ENCODE data around the gene RAB1B.
"Not testable (repeated sequence)": the region's sequence is repeated elsewhere in the genome, so short reads cannot be mapped to it uniquely, and the experiment has no call there.

Gene RAB1B

DNA sequence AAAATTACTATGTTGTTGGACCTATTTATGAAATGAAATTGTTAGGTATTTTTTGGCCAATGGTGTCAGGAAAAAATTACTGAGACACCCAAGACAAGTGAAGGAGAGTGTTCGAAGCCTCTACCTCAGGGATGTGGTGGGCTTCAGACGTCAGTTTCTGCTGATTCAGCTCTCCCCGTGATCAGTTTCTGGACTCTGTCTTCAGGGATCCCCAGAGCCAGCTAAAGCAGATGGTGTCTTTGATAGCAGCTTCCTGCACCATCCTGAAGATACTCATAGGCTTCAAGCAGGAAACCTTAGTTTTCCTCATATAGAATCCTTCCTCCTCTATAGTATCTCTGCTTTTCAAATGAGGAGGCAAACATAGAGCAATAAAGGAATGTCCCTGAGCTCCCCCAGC lies 41.0 kb downstream of the RAB1B start:
- no peak for DNase-seq (ENCODE audit: low spot score)

- no peak for DNase-seq (ENCODE audit: low spot score)
Measured at GRCh38 chr11:66310324-66310723, 41.9 kb downstream of the RAB1B start.

DNA sequence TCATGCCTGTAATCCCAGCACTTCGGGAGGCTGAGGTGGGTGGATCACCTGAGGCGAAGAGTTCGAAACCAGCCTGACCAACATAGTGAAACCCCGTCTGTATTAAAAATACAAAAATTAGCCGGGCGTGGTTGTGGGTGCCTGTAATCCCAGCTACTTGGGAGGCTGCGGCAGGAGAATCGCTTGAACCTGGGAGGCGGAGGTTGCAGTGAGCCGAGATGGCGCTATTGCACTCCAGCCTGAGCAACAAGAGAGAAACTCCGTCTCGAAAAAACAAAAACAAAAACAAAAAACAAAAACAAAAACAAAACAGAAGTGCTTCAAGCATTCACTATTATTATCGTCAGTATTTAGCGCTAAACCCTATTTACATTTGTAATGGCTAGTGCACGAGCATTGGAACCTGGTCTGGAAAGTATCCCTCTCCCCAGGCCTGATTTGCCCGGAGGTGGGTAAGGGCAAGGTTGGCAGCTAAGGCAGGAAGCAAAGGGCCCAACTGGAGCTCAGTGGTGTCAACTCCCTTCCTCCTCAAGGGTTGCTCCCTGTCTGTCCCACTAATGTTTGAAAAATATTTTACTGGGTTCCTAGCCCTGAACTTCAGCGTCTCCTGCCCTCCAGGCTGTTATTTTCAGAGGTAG lies 42.5 kb downstream of the RAB1B start:
- not testable (repeated sequence) for DNase-seq (ENCODE audit: low spot score)

DNA sequence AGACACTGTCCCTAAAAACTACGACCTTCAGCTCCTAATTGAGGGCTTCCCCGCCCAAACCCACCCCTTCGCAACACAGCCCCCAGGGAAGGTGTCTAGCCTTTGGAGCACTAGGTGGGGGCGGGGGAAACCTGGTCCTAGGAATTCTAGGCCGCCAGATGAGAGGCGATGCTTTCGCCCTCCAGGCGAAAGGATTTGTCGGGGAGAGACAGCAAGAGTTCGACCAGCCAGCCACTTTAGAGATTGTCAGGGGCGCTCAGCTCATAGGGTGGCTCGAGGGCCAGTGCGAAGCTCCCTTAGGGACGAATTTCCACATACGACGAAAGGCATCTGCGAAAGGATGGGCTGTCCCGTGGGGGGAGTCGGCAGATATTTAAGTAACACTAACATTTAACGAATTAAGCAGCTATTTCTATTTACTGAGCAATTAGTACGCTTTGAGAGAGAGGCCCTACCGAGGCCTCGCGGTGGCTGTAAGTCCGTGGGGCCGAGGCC lies 43.1 kb downstream of the RAB1B start:
- DNase-seq (ENCODE audit: low spot score), result no peak

GRCh38 chr11:66311965-66312548 lies 43.6 kb downstream of the RAB1B start:
- DNase-seq (ENCODE audit: low spot score), result peak; percentile 94

DNA sequence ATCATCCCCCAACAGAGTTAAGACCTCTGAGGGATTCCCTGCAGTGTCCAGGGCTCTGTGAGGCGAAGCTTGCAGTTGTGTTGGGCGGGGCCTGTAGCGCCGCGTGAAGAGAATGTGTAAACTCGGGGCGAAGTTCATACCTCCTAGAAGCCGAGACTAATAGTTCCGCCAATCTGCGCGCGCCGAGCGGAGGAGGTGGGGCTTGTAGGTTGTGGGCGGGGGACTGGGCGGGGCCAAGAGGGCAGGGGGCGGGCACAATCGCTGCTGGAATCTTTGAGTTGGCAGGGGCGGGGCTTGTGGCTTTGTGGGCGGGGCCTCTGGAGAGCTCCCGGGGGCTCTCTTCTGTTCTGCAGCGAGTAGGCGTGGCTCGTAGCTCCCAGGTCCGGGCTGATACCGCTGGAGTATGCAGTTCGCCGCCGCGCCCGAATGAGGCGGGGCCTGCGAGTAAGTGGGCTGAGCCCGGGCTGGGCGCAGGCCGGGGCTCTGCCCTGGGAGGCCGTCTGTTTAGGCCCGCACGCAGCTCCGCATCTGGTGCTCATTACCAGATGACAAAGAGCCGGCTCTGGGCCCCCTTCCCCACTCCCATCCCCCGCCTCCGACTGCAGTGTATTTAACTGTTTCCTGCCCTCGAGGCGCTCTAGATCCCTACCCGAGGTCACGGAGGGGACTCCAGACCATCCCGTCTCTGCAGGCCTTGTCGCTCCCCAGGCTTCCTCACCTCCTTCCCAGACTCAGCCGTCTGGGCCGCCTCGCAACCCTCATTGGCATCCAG lies 44.3 kb downstream of the RAB1B start:
- DNase-seq (ENCODE audit: low spot score), result peak; percentile 99

GRCh38 chr11:66313321-66314185 lies 45.1 kb downstream of the RAB1B start:
- peak; percentile 91 for DNase-seq (ENCODE audit: low spot score)

DNA sequence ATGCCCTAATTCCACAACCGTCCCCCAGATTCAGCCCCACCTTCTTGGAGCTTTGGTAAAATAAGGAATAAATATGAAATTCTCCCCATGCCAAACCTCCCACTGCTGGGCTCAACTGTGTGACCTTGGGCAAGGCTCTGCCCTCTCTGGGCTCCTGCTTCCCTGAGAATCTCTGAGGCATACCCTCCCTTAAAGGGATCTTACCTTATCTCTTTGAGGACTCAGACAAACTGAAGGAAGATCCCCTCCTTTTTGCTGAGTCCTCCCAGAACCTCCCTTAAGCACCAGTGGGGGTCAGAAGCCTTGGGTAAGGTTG lies 45.7 kb downstream of the RAB1B start:
- no peak for DNase-seq (ENCODE audit: low spot score)

DNA sequence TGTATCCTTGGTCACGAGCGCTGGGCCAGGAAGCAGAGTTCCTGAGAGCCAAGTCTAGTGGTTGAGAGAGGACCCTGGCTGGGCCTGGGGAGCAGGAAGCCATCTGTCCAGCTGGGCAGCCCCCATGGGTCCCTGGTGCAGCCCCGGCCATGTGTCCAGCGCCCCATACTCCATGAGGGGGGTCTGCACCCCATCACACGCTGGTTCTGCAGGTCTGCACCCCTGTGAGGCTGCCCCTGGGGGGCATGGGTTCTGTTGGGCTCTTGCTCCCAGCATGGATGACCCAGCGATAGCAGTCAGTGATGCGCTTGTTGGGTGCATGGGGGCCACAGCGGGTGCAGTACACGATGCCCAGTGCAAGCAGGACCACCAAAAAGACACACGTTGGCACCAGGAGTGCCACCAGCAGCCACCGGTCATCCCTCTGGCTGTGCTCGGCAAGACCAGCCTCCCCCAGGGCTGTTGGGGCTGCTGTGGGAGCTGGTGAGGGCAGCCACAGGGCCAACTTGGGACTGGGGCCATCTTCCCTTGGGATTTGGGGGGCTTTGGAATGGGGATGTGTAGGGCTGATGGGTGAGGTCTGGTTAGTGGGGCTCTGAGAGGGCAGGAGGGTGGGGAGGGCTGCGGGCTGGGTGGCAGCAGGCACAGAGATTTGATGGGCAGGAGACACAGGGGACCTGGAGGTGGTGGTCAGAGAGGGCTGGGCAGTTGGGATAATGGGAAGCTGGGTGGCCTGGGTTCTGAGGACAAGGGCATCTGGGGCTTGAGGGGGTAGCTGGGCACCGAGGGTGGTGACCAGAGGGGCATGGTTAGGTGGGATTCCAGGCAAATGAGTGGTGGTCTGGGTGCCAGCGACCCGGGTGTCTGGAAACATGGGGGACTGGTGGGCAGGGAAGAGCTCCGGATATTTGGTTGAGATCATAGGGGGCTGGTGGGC lies 46.4 kb downstream of the RAB1B start:
- no peak for DNase-seq (ENCODE audit: low spot score)

GRCh38 chr11:66315498-66315885 lies 47.1 kb downstream of the RAB1B start:
- DNase-seq (ENCODE audit: low spot score), result no peak

GRCh38 chr11:66315921-66316811 lies 47.7 kb downstream of the RAB1B start:
- no peak for DNase-seq (ENCODE audit: low spot score)

GRCh38 chr11:66316849-66317251 lies 48.4 kb downstream of the RAB1B start, which contains the start of gene CD248:
Gene CD248 (minus strand): TSS chr11:66317044. CDS start chr11:66317027, 17 bp downstream.
- peak; percentile 87 for DNase-seq (ENCODE audit: low spot score)

DNA sequence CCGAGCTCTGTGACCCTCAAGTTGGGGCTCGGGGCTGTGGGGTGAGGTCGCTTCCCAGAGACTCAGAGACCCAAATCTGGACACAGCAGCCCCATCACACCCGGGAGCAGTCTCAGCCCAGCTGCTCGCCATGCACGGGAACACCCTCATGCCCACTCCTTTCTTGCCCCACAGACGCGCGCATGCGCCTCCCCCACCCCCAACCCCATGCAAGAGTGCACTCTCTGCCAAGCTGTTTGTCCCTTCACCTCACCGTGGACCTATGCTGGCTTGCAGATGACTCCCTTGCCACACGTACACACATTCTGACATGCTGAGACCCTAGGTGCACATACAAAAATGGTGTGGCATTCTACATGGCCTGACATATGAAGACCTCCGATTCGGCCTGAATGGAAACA lies 48.9 kb downstream of the RAB1B start:
- DNase-seq (ENCODE audit: low spot score), result no peak

DNA sequence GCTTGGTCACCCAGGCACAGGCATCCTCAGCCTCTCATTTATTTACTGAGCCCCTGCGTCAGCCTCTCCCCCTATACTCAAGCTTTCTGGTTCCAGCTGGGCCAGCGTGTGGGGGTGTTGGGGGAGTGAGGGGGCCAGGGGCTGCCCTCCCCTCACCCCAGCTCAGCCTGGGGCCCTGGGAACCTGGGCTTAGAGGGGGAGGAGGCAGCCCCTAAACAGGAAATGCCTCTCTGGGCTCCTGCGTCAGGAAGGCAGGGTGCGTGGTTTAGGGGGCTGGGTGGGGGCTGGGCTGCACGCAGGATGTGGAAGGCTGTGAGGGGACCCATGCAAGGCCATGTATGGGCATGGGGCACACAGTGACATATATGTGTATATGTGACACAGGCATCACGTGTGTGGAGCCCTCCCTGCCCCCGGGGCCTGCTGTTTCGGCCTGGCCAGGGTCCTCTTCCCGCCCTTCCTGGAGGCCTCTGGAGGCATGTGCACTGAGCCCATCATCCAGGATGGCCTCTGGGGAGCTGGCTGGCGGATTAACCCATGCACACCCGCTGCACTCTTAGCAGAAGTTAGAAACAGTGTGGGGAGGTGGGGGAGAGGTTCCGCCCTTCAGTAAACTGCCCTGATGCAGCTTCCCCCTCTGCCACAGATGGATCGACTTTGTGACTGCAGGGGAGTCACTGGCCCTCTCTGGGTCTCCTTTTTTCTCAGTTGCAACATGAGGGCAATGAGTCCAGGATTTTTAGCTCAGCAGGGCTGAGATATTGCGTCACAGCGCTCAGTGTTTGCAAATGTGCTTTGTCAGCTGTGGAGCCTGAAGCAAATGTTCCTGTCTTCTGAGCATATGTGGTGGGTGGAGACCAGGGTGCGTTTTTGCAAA lies 49.5 kb downstream of the RAB1B start:
- DNase-seq (ENCODE audit: low spot score), result no peak

DNA sequence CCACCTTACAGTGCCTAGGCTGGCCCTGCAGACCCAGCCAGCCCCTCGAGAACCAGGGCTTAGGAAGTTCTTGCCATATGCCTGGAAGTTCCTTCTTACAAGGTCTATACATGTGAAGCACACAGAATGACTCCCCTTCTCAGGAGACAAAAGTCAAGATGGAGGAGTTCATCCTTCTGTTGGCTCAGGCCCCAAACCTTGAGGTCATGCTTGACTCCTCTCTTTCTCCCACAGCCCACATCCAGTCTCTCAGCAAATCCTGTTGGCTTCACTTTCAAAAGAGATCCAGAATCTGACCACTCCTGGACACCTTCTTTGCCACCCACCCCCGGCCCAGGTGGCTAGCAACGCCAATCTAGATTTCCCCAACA lies 50.1 kb downstream of the RAB1B start:
- no peak for DNase-seq (ENCODE audit: low spot score)

GRCh38 chr11:66320289-66320688 lies 51.9 kb downstream of the RAB1B start:
- not testable (repeated sequence) for DNase-seq (ENCODE audit: low spot score)

- not testable (repeated sequence) for DNase-seq (ENCODE audit: low spot score)
Measured at GRCh38 chr11:66320748-66321147, 52.3 kb downstream of the RAB1B start.

DNA sequence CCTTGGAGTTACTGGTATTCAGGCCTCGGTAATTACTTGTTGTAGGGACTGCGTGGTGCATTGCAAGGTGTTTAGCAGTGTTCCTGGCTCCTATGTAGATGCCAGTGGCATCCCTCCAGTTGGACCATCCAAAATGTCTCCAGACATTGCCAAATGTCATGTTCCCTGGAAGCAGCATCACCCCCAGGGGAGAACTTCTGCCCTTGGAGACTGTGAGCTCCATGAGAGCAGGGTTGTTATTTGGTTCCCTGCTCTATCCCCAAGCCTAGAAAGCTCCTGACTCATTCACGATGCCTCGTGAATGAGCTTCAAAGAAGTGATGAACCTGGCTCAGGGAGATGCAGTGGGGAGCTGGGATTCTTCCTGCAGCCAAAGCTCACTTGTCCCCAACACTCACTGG lies 53.2 kb downstream of the RAB1B start:
- no peak for DNase-seq (ENCODE audit: low spot score)

All from left forelimb (tissue), 1 donor.